ENCODE data around the gene DAB2IP.
"Not testable (repeated sequence)": the region's sequence is repeated elsewhere in the genome, so short reads cannot be mapped to it uniquely, and the experiment has no call there.

DAB2IP gene

GRCh38 chr9:121651295-121652020, at the start of gene DAB2IP:
TSS of gene DAB2IP (plus strand) at chr9:121651634. CDS start at chr9:121651776, 142 bp downstream.
- no peak for DNase-seq

- no peak for DNase-seq
These were observed 48.4 kb upstream of the DAB2IP start for GRCh38 chr9:121603028-121603427.

DNA sequence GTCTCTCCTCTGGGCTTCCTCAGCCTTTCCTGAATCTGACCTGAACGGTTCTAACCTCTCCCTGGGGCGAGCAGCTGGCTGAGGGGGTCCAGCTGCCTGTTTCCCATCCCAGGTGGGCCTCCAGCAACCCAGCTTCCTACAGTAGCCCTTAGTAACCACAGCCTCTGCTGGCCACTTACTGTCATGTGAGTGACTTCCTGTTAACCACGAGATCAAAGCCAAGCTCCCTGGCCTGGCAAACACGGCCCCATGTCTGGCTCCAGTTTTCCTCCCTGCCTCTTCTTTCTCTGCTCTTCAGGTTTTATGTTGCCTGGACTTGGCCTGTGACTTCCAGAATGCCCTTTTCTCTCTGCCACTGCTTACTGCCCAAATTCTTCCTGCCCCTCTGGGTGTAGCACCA, 47.2 kb upstream of the DAB2IP start:
- DNase-seq = no peak

GRCh38 chr9:121604654-121605053, 46.8 kb upstream of the DAB2IP start:
- DNase-seq = no peak

- DNase-seq = no peak
These were observed 43.8 kb upstream of the DAB2IP start for GRCh38 chr9:121607434-121608167.

- no peak for DNase-seq
These were observed 43.1 kb upstream of the DAB2IP start for GRCh38 chr9:121608168-121608853.

GRCh38 chr9:121609822-121610637, 41.4 kb upstream of the DAB2IP start:
- no peak for DNase-seq

DNA sequence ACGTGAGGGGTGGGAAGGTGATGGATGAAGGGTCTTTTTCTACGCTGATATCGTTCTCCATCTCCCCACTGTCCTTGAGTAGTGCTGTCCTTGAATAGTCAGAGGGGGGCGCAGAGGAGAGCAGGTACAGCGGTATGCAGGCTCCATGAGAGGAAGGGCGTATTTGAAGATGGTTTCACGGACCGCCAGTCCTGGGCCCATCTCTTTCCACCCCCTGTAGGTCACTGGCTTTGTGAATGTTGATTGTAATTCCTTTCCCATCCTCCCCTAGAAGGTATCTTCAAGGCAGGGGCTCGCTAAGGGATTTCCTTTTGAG, 40.8 kb upstream of the DAB2IP start:
- no peak for DNase-seq

DNA sequence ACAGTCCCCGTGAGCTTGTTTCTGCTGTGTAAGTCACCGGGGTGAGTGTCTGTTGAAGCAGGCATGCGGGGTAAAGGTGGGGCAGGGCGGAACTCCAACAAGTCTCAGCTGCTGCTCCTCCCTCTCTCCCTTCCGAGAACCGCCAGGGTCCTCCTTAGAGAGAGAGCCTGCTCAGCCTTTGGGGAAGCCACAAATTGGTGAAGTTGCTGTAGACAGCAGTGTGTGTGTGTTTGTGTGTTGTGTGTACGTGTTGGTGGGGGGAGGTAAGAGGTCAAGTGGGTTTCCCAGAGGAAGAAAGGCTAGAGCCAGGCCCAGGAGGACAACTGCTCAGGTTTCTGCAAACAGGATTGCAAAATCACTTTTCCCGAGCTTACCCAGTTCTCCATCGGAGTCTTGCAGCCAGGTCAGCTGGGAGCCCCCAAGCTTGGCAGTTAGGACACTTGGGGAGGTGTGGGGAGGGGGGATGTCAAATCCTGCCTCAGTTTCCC, 38.9 kb upstream of the DAB2IP start:
- DNase-seq = no peak

GRCh38 chr9:121613009-121613752, 38.3 kb upstream of the DAB2IP start:
- DNase-seq = no peak

GRCh38 chr9:121616123-121616755, 35.2 kb upstream of the DAB2IP start:
- DNase-seq = no peak

DNA sequence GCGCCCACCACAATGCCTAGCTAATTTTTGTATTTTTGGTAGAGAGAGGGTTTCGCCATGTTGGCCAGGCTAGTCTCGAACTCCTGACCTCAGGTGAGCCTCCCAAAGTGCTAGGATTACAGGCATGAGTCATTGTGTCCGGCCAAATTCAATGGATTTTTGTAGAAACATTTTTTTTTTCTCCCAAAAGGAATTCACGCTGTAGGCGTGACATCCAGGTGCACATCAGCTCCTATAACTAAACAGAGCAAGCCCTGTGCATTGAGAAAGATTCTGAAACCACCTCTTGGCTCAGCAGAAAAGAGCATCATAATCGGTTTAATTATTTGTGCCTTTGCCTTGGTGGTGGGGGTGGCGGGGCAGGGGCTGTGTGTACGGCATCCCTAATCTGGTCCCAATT, 32.9 kb upstream of the DAB2IP start:
- DNase-seq = no peak

DNA sequence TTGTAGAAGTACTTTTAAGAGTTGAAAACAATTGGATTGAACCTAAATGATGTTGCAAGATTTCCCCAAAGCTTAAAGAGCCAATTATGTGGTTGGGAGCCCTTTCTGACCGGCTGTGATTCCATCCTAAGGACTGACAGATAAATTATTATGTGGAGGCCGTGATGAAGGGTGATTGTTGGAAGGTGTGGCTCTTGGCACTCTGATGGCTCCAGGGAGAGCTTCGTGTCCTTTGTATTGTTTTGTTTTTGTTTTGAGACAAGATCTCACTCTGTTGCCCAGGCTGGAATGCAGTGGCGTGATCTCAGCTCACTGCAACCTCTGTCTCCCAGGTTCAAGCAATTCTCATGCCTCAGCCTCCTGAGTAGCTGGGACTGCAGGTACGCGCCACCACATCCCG, 32.5 kb upstream of the DAB2IP start:
- DNase-seq = not testable (repeated sequence)

DNA sequence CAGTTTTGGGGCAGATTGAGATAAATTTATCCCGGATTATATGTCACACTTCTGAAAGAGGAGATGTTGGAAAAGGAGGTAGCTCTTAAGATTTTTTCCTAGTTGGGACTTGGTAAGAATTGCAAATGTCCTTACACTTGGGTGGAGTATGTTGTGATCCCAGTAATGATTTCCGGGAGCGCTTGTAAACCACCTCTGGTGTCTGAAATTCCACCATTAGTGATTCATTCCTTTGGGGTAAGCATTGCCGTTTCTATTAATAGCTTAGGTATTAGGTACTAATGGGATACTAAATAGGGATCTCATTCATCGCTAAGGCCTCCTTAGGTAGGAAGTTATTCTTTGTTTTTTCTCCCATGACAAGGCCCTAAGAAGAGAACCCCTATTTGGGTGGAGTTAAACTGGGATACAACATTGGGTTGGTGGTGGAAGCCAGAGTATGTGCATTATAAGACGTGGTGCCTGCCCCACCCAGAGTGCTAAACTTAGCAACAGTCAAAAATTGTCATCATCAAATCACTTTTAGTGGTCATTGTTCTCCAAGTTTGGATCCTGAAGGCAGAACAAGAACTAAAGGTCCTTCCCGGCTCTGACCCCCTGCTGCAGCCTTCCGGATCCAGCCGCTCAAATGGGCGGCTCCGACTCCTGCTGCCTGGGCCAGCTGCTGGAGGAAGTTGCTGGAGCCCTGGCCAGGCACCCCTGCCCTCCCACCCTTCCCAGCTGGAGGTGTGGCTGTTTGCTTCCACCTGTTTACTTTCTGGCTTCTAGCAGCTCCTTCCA, 31.7 kb upstream of the DAB2IP start:
- no peak for DNase-seq

- no peak for DNase-seq
These were observed 31.1 kb upstream of the DAB2IP start for GRCh38 chr9:121620325-121620673.

GRCh38 chr9:121620777-121621449, 30.5 kb upstream of the DAB2IP start:
- no peak for DNase-seq

DNA sequence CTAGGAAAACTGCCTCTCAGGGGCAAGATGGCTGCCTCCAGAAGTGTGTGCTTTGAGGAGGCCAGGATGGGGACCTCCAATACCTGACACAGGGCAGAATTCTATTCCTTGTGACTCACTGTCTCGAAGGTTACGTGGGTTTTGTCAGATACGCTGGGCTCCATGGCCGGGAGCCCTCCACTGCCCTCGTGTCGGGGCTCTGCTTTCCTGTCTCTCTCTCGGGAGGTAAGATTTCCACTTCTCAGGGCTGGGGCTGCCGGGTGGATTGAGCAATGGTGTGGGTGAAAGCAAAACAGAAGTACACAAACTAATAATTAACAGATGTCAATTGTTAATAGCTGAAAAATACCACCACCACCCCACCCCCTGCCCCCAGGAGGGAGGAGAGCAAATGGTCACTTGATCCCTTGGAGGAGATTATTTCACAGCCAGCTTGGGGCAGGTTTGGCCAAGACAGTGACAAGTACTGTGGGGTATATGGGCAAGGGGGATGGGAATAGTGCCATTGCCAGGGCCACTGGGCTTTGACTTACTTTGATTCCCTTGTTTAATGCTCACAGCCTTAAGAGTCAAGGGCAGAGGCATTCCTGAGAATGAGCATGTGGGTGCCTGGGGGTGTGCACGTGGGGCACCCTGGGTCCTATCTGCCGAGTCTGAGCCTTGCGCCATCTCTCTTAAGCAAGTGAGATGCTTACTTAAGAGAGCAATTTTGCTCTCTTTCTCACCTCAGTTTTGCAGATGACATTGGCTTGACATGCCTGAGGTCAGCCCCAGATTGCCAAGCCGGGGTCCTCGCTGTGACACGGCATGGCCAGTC, 28.8 kb upstream of the DAB2IP start:
- DNase-seq = no peak

DNA sequence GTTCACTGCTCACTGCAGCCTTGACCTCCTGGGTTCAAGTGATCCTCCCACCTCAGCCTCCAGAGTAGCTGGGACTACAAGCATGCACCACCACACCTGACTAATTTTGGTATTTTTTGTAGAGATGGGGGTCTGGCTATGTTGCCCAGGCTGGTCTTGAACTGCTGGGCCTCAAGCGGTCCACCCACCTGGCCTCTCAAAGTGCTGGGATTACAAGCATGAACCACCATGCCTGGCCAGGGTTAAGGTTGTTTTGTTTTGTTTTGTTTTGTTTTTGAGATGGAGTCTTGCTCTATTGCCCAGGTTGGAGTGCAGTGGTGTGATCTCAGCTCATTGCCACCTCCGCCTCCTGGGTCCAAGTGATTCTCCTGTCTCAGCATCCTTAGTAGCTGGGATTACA, 28.0 kb upstream of the DAB2IP start:
- not testable (repeated sequence) for DNase-seq

DNA sequence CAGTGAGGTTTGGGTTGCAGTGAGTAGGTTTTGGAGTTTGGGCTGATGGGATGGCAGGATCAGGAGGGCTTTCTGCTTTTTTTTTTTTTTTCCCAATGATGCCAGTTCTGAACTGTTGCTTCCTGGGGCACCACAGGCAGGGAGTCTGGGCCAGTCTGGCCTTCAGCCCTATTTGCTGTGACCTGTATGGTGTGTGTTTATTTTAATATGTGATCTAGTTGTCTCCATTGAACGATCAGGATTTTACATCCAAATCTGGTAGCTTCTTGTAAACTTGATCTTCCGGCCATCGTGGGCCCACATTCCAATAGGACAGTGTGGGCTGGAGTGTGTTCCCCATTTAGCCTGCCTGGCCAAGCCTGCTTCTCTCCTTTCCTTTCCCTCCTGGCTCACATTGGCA, 25.8 kb upstream of the DAB2IP start:
- DNase-seq = no peak

GRCh38 chr9:121626012-121626411, 25.4 kb upstream of the DAB2IP start:
- no peak for DNase-seq

Data from CD4-positive, alpha-beta T cell treated with Interleukin-21 for 1 hour (primary cell).